Astrocyte of the cerebellum (primary cell): ENCODE results near the gene ITM2C.

Experiments
- DNase-seq: peaks from one replicate; pipeline ENCODE4 v3.0.0-alpha.2; 2011; ENCODE audit warnings: low read depth
- H3K4me3 ChIP-seq: 2 replicates; pipeline ENCODE4 v1.5.1; 2011; ENCODE audit warnings: mild to moderate bottlenecking, low read depth, low read length, moderate library complexity
- in situ Hi-C: cut with HindIII; loops from 2 replicates; pipeline ENCODE4 v1.10.0; 2017; ENCODE audit warnings: low sequenced_read_pairs
- TF ChIP-seq, protein P1 (sequence below): IDR thresholded peaks from 2 replicates; pipeline ENCODE4 v1.5.1; 2012; ENCODE audit warnings: low read length, low read depth, moderate library complexity, mild to moderate bottlenecking; ENCODE audit errors: missing control alignments

The ITM2C gene

DNA sequence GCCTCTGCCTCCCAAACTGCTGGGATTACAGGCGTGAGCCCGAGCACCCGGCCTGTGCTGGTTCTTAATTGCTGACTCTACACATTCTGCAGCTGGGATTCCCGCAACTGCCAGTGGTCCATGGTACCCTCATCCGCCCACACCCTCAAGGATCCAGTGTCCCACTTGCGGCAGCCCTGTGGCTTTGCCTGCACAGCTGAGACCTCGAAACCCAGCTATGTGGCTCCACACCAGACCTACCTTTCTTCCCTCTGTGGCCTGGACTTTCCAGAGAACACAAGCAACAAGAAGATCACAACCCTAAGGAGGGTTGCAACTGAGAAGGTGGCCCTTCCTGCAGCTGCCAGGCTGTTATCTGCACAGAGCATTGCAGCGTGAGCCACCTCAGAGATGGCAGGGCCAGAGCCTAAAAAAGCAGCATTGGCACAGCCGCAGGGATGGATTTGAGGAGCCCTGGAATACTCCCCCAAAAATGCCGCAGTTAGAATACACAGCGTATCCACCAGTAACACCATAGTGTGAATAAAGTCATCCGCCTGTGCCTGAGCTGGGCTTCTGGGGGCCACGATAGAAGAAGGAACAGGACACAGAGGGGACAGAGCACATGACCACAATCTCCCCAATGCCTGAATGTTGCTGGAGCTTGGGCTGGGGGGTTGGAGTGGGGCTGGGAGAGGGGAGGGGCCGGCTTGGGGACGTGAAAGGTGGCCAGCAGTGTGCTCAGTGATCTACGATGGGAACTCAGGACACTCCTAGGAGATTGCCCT lies 58.4 kb downstream of the ITM2C start:
- TF ChIP-seq, protein P1, sequence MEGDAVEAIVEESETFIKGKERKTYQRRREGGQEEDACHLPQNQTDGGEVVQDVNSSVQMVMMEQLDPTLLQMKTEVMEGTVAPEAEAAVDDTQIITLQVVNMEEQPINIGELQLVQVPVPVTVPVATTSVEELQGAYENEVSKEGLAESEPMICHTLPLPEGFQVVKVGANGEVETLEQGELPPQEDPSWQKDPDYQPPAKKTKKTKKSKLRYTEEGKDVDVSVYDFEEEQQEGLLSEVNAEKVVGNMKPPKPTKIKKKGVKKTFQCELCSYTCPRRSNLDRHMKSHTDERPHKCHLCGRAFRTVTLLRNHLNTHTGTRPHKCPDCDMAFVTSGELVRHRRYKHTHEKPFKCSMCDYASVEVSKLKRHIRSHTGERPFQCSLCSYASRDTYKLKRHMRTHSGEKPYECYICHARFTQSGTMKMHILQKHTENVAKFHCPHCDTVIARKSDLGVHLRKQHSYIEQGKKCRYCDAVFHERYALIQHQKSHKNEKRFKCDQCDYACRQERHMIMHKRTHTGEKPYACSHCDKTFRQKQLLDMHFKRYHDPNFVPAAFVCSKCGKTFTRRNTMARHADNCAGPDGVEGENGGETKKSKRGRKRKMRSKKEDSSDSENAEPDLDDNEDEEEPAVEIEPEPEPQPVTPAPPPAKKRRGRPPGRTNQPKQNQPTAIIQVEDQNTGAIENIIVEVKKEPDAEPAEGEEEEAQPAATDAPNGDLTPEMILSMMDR: no peak
- in situ Hi-C loops: no loop called here
- H3K4me3 ChIP-seq: no peak overlapping the region
- no peak for DNase-seq

GRCh38 chr2:230924092-230924469 lies 59.3 kb downstream of the ITM2C start:
- DNase-seq: no peak
- TF ChIP-seq, protein P1: no peak
- in situ Hi-C loops: no loop called here
- no peak overlapping the region for H3K4me3 ChIP-seq

- TF ChIP-seq, protein P1: no peak
- H3K4me3 ChIP-seq: no peak within 1 kb of the TSS
- no peak for DNase-seq
- in situ Hi-C loops: no loop called here
Observed at GRCh38 chr2:230924470-230925341, 60.0 kb downstream of the ITM2C start, which contains the start of gene GPR55. GPR55 (minus strand) TSS chr2:230925242; CDS start chr2:230910962, 14,280 bp downstream.

GRCh38 chr2:230925443-230925878 lies 60.7 kb downstream of the ITM2C start:
- no peak for DNase-seq
- H3K4me3 ChIP-seq: no peak overlapping the region
- in situ Hi-C loops: no loop called here
- TF ChIP-seq, protein P1: no peak

- in situ Hi-C loops: no loop called here
- DNase-seq: no peak
- no peak overlapping the region for H3K4me3 ChIP-seq
- TF ChIP-seq, protein P1: no peak
Observed at GRCh38 chr2:230925879-230926765, 61.4 kb downstream of the ITM2C start.
